Measurements from ENCODE around the gene DCDC2C.

The DCDC2C gene

DNA sequence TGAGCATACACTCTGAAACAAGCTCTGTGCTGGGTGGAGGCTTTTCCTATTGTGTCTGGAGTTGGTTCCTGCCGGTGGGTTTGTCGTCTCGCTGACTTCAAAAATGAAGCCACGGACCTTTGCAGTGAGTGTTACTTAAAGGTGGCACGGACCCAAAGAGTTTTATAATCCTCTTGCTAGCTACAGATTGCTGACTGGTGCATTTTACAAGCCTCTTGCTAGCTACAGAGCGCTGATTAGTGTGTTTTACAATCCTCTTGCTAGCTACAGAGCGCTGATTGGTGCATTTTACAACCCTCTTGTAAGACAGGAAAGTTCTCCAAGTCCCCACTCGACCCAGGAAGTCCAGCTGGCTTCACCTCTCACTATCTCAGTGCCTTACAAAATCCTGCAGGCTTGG lies 15.3 kb downstream of the DCDC2C start:
- CTCF ChIA-PET: interaction anchor here (0.8 to 2.5 kb wide), 2 partner anchors 10 to 62 kb away, joined by 3 to 9 read pairs; no protein-coding TSS in a partner anchor
- POLR2A ChIA-PET: no interaction called here
- H3K4me1 ChIP-seq (ENCODE audit: control insufficient read depth, insufficient read depth, low read length): no peaks in the 10 kb centered on the region
- no peak for TF ChIP-seq ZFHX2 (tag by site-specific recombination; conservative IDR thresholded peaks at IDR 0.05)
- no peak for TF ChIP-seq KLF9 (tag by site-specific recombination; IDR thresholded peaks at IDR 0.05; ENCODE audit: low read depth)
- no peak for TF ChIP-seq HOXD13 (CRISPR knock-in tag; IDR thresholded peaks at IDR 0.05; ENCODE audit: borderline replicate concordance)
- TF ChIP-seq ZNF518A (tag by site-specific recombination; conservative IDR thresholded peaks at IDR 0.05; ENCODE audit: low read depth): no peak
- no peak for TF ChIP-seq ZXDB (tag by site-specific recombination; IDR thresholded peaks at IDR 0.05)
- no peak for TF ChIP-seq ZBTB26 (tag by site-specific recombination; optimal IDR thresholded peaks at IDR 0.05)
- TF ChIP-seq, protein P1, sequence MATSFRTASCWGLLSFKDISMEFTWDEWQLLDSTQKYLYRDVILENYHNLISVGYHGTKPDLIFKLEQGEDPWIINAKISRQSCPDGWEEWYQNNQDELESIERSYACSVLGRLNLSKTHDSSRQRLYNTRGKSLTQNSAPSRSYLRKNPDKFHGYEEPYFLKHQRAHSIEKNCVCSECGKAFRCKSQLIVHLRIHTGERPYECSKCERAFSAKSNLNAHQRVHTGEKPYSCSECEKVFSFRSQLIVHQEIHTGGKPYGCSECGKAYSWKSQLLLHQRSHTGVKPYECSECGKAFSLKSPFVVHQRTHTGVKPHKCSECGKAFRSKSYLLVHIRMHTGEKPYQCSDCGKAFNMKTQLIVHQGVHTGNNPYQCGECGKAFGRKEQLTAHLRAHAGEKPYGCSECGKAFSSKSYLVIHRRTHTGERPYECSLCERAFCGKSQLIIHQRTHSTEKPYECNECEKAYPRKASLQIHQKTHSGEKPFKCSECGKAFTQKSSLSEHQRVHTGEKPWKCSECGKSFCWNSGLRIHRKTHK (tag by site-specific recombination; IDR thresholded peaks at IDR 0.05): no peak
- no peak for TF ChIP-seq ZNF530 (tag by site-specific recombination; IDR thresholded peaks at IDR 0.05; ENCODE audit: low read depth)
- TF ChIP-seq ZNF621 (tag by site-specific recombination; IDR thresholded peaks at IDR 0.05): no peak
- no peak for TF ChIP-seq MZF1 (tag by site-specific recombination; IDR thresholded peaks at IDR 0.05; ENCODE audit: borderline replicate concordance)
- no peak overlapping the region for H3K27ac ChIP-seq (ENCODE audit: extremely low read depth, low read depth, low read length)
- H3K36me3 ChIP-seq (ENCODE audit: control insufficient read depth in 2 of 2, insufficient read depth in 1 of 2, low read length in 2 of 2): no peaks in the 10 kb centered on the region
- no peak overlapping the region for H3K4me3 ChIP-seq (ENCODE audit: low read depth, low read length)
- H3K9me3 ChIP-seq (ENCODE audit: control insufficient read depth, insufficient read depth, low read depth, low read length): no peaks in the 10 kb centered on the region

DNA sequence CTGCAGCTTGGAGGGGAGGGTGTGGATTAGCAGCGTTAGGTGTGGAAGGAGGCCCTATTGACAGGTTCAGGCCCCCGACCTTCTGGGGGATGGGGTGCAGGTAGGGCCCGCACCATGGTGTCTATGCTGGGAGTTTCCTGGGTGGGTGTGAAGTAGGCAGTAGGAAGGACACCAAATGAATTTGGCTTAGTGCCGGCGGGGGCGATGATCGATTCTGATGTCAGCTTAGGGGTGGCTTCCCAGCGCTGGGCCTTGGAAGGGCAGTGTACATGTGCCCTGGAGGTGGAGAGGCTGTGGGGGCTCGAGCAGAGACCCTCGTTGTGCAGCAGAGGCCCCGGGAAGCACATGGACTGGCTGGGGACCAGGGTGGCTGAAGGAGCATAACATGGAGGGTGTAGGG lies 21.6 kb downstream of the DCDC2C start:
- Histone ChIP-seq H3K9me3 (ENCODE audit: control insufficient read depth, insufficient read depth, low read depth, low read length) (no peaks in the 10 kb centered on the region), H3K4me1 (ENCODE audit: control insufficient read depth, insufficient read depth, low read length) (no peaks in the 10 kb centered on the region), H3K36me3 (ENCODE audit: control insufficient read depth in 2 of 2, insufficient read depth in 1 of 2, low read length in 2 of 2) (no peaks in the 10 kb centered on the region), H3K4me3 (ENCODE audit: low read depth, low read length) (no peak overlapping the region), H3K27ac (ENCODE audit: extremely low read depth, low read depth, low read length) (no peak overlapping the region)
- ChIA-PET CTCF (interaction anchor here (0.6 kb wide), 1 partner anchor 186 kb away, joined by 3 read pairs; no protein-coding TSS in a partner anchor), POLR2A (no interaction called here)
- TF ChIP-seq, protein P2, sequence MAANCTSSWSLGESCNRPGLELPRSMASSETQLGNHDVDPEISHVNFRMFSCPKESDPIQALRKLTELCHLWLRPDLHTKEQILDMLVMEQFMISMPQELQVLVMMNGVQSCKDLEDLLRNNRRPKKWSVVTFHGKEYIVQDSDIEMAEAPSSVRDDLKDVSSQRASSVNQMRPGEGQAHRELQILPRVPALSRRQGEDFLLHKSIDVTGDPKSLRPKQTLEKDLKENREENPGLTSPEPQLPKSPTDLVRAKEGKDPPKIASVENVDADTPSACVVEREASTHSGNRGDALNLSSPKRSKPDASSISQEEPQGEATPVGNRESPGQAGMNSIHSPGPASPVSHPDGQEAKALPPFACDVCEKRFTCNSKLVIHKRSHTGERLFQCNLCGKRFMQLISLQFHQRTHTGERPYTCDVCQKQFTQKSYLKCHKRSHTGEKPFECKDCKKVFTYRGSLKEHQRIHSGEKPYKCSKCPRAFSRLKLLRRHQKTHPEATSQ (tag by site-specific recombination; IDR thresholded peaks at IDR 0.05): no peak
- TF ChIP-seq TRIM28 (IDR thresholded peaks at IDR 0.05; ENCODE audit: borderline replicate concordance, low read length): no peak
- no peak for TF ChIP-seq ZNF514 (tag by site-specific recombination; IDR thresholded peaks at IDR 0.05)
- TF ChIP-seq ZSCAN16 (tag by site-specific recombination; IDR thresholded peaks at IDR 0.05): no peak
- no peak for TF ChIP-seq ZNF48 (tag by site-specific recombination; IDR thresholded peaks at IDR 0.05)
- TF ChIP-seq ZNF214 (tag by site-specific recombination; IDR thresholded peaks at IDR 0.05; ENCODE audit: borderline replicate concordance): no peak
- no peak for TF ChIP-seq ZNF274 (IDR thresholded peaks at IDR 0.05; ENCODE audit: low read length)
- TF ChIP-seq ZNF274 (tag by site-specific recombination; IDR thresholded peaks at IDR 0.05; ENCODE audit: borderline replicate concordance): no peak
- TF ChIP-seq ZNF354C (tag by site-specific recombination; IDR thresholded peaks at IDR 0.05; ENCODE audit: borderline replicate concordance, low read depth): no peak
- TF ChIP-seq SETDB1 (IDR thresholded peaks at IDR 0.05; ENCODE audit: insufficient read length, low read length): no peak
- no peak for TF ChIP-seq SP7 (tag by site-specific recombination; IDR thresholded peaks at IDR 0.05)

Data from HEK293 (cell line).